Type B pancreatic cell (in vitro differentiated cells): Measurements from ENCODE around the gene MAP7. TPM values are rescaled to one million over a fixed set of nuclear protein-coding genes. Genes with fewer than 3 reads are reported as not detected.
A peak's percentile ranks its signal among the peaks of the same experiment; 100 is the strongest.

Source experiments
- DNase-seq: peaks from one replicate; pipeline ENCODE4 v3.0.0; 2021; ENCODE audit warnings: mixed read lengths; ENCODE audit not compliant: unreplicated experiment; ENCODE audit errors: extremely low spot score
- H3K27ac Mint-ChIP-seq: 2 replicates; pipeline ENCODE4 v1.8.0; 2021; ENCODE audit warnings: mild to moderate bottlenecking, mixed read lengths
- H3K27me3 Mint-ChIP-seq: 2 replicates; pipeline ENCODE4 v1.8.0; 2021; ENCODE audit warnings: mixed read lengths
- H3K36me3 Mint-ChIP-seq: 2 replicates; pipeline ENCODE4 v1.8.0; 2021; ENCODE audit warnings: mixed read lengths
- H3K4me1 Mint-ChIP-seq: one replicate; pipeline ENCODE4 v1.8.0; 2021; ENCODE audit warnings: mixed read lengths; ENCODE audit not compliant: unreplicated experiment
- H3K4me3 Mint-ChIP-seq: 2 replicates; pipeline ENCODE4 v1.8.0; 2021; ENCODE audit warnings: mild to moderate bottlenecking, mixed read lengths
- H3K9me3 Mint-ChIP-seq: 2 replicates; pipeline ENCODE4 v1.8.0; 2021; ENCODE audit warnings: mixed read lengths
- total RNA-seq: library from RNA; stranded (reverse); gene quantifications from 2 replicates; pipeline ENCODE4 v1.2.1, GENCODE V29; 2021; ENCODE audit warnings: low replicate concordance
- TF ChIP-seq, protein P1 (sequence below): fragments of 200-600 bp; sonication (generic); conservative IDR thresholded peaks from 2 replicates; pipeline ENCODE4 v1.5.0; 2021; ENCODE audit warnings: antibody characterized with exemption, mild to moderate bottlenecking

The MAP7 gene
- total RNA-seq, 1 donor from 2014 or later = 17.8 TPM

DNA sequence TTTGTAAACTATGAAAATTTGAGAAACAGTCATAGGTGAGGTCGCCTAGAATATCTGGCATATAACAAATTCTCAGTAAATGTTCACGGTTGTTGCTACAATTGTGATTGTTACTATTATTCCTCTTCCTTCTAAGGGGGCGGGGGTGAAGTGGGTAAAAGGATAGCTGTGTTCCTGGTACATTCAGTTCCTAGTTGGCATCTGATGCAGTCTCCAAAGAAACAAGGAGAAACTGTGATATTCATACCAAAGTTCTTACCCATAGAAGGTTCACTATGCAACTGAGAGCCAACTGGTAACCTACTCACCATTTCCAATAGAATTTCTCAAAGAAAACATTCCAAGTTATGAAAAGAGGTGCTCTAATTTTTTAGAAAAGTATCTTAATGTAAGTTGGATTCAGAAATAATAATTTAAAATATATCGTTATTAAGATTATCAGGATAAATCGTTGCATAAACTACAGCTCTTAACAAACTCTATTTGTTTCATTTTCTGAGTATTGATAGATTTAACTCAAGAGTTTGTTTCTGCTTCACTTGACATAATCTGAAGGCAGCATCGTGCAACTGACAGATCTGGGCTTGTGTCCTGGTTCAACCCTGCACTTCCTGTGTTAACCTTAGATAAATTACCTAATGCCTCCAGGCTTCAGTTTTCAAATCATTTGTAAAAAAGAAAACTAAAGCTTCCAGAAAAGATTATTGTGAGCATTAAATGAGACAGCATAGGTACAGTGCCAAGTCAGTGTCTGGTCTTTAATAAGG is 13.3 kb upstream of the MAP7 start:
- TF ChIP-seq, protein P1, sequence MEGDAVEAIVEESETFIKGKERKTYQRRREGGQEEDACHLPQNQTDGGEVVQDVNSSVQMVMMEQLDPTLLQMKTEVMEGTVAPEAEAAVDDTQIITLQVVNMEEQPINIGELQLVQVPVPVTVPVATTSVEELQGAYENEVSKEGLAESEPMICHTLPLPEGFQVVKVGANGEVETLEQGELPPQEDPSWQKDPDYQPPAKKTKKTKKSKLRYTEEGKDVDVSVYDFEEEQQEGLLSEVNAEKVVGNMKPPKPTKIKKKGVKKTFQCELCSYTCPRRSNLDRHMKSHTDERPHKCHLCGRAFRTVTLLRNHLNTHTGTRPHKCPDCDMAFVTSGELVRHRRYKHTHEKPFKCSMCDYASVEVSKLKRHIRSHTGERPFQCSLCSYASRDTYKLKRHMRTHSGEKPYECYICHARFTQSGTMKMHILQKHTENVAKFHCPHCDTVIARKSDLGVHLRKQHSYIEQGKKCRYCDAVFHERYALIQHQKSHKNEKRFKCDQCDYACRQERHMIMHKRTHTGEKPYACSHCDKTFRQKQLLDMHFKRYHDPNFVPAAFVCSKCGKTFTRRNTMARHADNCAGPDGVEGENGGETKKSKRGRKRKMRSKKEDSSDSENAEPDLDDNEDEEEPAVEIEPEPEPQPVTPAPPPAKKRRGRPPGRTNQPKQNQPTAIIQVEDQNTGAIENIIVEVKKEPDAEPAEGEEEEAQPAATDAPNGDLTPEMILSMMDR = no peak
- Mint-ChIP-seq H3K27ac (no peak overlapping the region), H3K4me1 (peaks cover 8% of the 10 kb centered on the region), H3K9me3 (no peaks in the 10 kb centered on the region), H3K4me3 (no peak overlapping the region), H3K27me3 (no peaks in the 10 kb centered on the region), H3K36me3 (no peaks in the 10 kb centered on the region)
- no peak for DNase-seq

DNA sequence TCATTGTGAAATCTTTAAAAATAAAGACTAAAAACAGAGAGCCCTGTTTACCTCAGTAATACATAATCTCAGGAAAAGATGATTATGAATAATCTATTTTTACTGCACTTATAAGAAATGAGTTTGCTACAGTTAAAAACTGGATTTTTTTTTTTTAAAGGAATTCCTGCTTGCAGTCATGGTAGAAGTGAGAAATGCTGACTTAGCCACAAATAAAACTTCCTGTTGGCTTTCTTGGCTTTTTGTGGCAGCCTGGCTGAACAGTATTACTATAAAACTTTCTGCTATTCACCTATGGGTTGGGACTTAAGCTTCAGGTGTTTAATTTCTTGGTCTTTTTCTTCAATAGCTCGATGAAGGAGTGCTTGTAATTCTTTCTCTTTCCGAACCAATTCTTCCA is 12.0 kb upstream of the MAP7 start:
- H3K27me3 Mint-ChIP-seq = no peaks in the 10 kb centered on the region
- H3K36me3 Mint-ChIP-seq = peaks cover 5% of the 10 kb centered on the region
- TF ChIP-seq, protein P1 = no peak
- no peak for DNase-seq
- no peaks in the 10 kb centered on the region for H3K9me3 Mint-ChIP-seq
- no peak overlapping the region for H3K4me3 Mint-ChIP-seq
- no peak overlapping the region for H3K27ac Mint-ChIP-seq
- H3K4me1 Mint-ChIP-seq = peaks cover 8% of the 10 kb centered on the region

DNA sequence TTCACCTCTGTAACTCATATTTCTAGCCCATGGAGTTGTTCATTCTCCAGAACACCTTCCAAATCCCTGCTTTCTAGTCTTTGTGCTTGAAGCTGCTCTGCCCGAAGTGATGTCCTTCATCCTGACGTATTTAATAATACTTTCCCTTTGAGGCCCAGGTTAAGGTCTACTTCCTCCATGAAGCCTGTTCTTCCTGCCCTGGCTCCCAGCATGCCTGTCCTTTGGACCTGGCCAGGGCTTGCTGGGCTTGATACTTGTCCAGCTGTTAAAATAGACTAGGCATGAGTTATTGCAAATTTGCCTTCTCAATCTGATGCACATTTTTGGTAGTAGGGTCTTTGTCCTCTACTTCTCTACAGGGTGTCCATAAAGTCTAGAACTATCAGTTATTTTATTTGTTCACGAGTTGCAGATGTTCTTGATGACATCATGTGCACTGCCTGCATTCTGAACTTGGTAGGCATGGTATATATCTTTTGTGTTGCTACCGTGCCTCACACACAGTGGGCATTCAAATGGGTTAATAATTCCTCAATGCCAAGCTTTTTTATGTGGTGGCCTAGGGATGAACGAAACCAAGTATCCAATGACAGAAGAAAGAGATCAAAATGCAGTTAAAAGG is 3.1 kb upstream of the MAP7 start:
- TF ChIP-seq, protein P1 = no peak
- no peak for DNase-seq
- Mint-ChIP-seq H3K9me3 (no peaks in the 10 kb centered on the region), H3K27ac (no peak overlapping the region), H3K36me3 (peaks cover 5% of the 10 kb centered on the region), H3K4me1 (peaks cover 12% of the 10 kb centered on the region), H3K27me3 (peaks cover 38% of the 10 kb centered on the region), H3K4me3 (peak overlapping the region; percentile 3)

DNA sequence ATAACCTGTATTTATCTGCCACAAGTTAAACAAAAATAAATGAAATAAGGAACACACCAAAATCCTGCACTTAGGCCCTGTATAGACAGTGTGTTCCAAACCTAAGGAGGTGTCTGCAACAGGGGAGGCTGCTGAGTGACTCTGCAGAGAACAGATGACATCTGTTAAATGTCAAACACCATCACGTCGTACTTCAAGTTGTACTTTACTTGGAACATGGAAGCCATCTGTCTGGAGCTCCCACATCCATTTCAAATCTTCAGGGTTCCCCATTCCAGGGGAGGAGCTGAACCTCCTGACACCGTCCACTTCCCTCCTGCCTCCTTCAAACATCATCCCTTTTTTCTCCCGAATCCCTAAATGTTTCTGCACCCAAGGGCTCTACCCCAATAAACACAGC is 1.8 kb upstream of the MAP7 start:
- H3K9me3 Mint-ChIP-seq = no peaks in the 10 kb centered on the region
- H3K4me3 Mint-ChIP-seq = peak overlapping the region; percentile 29
- peaks cover 41% of the 10 kb centered on the region for H3K27me3 Mint-ChIP-seq
- DNase-seq = no peak
- peaks cover 12% of the 10 kb centered on the region for H3K4me1 Mint-ChIP-seq
- H3K27ac Mint-ChIP-seq = peak overlapping the region; percentile 40
- TF ChIP-seq, protein P1 = no peak
- no peaks in the 10 kb centered on the region for H3K36me3 Mint-ChIP-seq

DNA sequence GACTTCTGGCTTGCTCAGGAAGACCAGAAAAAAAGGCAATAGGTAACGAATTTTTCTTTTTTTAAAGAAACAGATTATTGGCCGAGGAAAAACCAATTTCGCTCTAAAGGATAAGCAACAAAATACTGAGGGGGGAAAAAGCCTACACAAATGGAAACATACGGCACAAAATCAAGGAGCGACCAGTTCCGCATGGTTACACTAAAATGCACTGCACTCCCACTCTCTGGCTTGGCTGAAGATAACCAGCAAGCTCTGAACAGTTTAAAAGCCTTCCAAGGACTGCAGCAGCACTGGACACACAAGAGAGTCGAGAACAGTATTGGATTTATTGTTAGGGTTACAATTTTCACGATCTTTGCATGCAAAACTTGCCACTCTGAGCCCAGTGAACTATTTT is 881 bp upstream of the MAP7 start:
- peak overlapping the region; percentile 72 for H3K27ac Mint-ChIP-seq
- DNase-seq = no peak
- H3K4me3 Mint-ChIP-seq = peak overlapping the region; percentile 85
- no peaks in the 10 kb centered on the region for H3K36me3 Mint-ChIP-seq
- TF ChIP-seq, protein P1 = no peak
- no peaks in the 10 kb centered on the region for H3K9me3 Mint-ChIP-seq
- H3K4me1 Mint-ChIP-seq = peaks cover 17% of the 10 kb centered on the region
- H3K27me3 Mint-ChIP-seq = peaks cover 41% of the 10 kb centered on the region
